Measurements from ENCODE around the gene GIT1.
A peak's percentile ranks its signal among the peaks of the same experiment; 100 is the strongest.

Gene GIT1

DNA sequence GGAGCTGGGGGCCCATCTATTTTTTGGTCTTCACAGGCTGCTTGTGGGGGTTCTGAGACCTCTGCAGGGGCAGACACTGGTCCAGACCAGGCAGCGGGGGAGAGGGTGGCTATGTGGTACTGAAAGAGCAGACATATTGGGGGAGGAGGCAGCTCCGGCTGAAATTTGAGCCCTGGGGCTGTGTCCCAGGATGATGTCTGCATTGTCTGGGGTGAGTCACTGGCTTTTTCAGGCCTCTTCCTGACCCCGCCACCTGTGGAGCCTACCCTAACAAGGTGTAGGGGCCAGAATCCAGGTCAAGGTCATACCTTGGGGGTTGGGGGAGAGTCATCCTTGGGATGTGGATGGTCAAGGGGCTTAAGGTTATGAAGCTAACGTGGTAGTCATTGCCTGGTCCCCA is 30.8 kb upstream of the GIT1 start:
- Mint-ChIP-seq H3K27me3 (peaks cover 5% of the 10 kb centered on the region), H3K27ac (no peak overlapping the region), H3K4me3 (no peak overlapping the region), H3K4me1 (ENCODE audit: low read depth) (peaks cover 64% of the 10 kb centered on the region), H3K36me3 (ENCODE audit: low read depth) (peaks cover 4% of the 10 kb centered on the region), H3K9me3 (no peaks in the 10 kb centered on the region)
- DNase-seq: no peak

DNA sequence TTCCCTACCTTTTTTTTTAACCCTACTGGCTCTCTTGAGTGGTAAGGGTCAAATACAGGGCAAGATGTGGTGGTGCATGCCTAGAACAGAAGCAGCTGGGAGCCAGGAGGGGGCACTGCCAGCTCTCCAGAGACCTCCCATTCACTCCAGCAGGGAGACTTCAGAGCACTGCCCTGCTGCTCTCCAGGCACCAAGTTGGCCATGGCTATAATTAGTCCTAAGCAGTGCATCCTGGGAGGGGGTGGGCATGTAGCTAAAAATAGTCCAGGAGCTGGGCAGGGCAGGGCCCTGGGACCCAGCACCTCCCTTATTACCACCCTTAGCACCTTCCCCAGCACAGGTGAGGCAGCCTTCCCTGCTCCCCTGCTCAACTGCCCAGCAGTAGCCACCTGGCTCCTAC is 29.8 kb upstream of the GIT1 start:
- Mint-ChIP-seq H3K4me3 (no peak overlapping the region), H3K27me3 (peaks cover 5% of the 10 kb centered on the region), H3K36me3 (ENCODE audit: low read depth) (no peaks in the 10 kb centered on the region), H3K9me3 (no peaks in the 10 kb centered on the region), H3K27ac (no peak overlapping the region), H3K4me1 (ENCODE audit: low read depth) (peaks cover 64% of the 10 kb centered on the region)
- no peak for DNase-seq

DNA sequence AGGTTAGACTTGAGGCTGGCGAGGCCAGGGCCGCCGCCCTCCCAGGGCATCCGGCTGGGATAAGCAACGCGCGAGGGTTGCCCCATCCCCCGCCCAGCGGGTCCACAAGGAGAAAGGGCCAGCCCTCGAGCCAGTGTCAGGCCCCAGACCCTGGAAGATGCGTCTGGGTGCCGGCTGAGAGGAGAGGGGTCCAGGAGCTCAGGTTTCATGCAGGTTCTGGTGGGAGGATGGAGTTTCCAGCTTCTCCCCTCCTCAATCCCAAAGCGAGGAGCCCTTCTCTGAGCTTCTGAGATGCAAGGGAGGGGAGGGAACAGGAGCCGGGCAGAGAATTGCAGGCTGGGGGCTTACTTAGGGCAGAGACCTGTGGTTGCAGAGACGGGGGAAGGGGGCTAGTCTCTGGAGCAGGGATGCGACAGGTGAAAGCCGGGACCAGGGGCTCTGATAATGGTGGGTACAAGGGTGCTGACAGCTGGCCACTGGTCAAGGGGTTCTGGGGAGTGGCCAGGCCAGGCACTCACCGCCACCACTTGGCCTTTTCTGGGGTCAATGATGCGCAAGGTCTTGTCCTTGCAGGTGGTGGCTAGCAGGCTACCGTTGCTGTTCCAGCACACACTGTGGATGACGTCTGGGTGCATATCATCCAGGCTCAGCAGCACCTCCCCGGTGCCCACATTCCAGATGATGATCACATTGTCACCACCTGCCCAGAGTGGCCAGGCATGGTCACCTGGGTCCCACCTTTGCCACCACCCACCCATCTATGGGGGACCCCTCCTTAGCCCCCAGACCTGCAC is 29.0 kb upstream of the GIT1 start:
- Mint-ChIP-seq H3K27ac (peak overlapping the region; percentile 14), H3K4me1 (ENCODE audit: low read depth) (peaks cover 63% of the 10 kb centered on the region), H3K27me3 (peaks cover 5% of the 10 kb centered on the region), H3K9me3 (no peaks in the 10 kb centered on the region), H3K36me3 (ENCODE audit: low read depth) (peaks cover 1% of the 10 kb centered on the region), H3K4me3 (peak overlapping the region; percentile 81)
- DNase-seq: no peak

DNA sequence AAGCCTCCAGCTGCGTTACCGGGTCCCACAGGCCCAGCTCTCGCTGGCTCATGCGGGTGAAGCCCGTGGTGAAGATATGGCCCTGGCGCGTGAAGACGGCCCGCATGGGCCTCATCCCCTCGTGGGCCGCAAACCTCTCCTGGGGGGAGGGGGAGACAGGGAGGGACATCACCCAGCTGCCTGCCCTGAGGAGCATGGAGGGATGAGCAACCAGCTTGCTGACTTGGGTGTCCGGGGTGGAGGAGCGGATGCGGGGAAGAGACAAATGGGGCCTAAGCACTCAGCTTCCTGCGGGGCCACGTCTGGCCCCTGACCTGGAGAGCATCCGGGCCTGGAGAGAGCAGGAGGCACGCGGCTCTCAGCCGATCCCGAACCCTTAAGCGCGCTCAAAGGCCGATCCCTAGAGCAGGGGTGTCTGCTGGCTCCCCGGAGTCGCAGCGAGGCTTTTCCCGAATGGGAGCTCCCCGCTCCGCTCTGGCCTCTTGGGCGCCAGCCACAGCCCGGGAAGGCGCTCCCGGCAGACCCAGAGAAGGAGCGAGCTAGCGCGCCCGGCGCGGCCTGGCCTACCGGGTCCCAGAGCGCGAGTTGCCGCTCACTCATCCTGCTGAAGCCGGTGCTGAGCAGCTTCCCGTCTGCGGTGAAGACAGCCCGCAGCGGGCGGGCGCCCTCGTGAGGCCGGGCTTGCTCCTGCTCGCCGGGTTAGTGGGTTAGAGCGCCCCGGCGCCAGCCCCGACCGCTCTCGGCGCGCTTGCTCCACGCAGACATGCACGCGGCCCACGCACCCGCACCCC is 28.2 kb upstream of the GIT1 start:
- peak overlapping the region; percentile 88 for H3K27ac Mint-ChIP-seq
- H3K27me3 Mint-ChIP-seq: peaks cover 5% of the 10 kb centered on the region
- H3K36me3 Mint-ChIP-seq (ENCODE audit: low read depth): peaks cover 4% of the 10 kb centered on the region
- H3K4me3 Mint-ChIP-seq: peak overlapping the region; percentile 81
- H3K4me1 Mint-ChIP-seq (ENCODE audit: low read depth): peaks cover 57% of the 10 kb centered on the region
- no peaks in the 10 kb centered on the region for H3K9me3 Mint-ChIP-seq
- DNase-seq: peak; percentile 93

DNA sequence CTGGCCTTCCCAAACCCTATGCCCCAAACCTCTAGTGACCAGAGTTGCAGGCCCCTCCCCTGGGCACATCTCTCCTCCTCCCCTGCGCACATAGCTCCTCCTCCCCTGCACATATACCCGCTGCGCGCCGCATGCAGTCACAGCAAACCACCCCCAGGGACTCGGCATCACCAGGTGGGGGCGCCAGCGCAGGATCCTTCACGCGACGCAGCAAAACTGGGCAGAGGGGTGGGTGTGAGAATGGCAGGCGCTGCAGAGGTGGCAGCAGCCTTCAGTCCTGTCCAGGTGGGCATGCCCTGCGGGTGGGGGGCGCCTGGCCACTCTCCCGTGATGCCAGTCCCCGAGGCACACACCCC is 27.7 kb upstream of the GIT1 start:
- Mint-ChIP-seq H3K9me3 (no peaks in the 10 kb centered on the region), H3K27me3 (peaks cover 5% of the 10 kb centered on the region), H3K4me3 (peak overlapping the region; percentile 81), H3K4me1 (ENCODE audit: low read depth) (peaks cover 54% of the 10 kb centered on the region), H3K27ac (peak overlapping the region; percentile 88), H3K36me3 (ENCODE audit: low read depth) (peaks cover 5% of the 10 kb centered on the region)
- DNase-seq: peak; percentile 95

DNA sequence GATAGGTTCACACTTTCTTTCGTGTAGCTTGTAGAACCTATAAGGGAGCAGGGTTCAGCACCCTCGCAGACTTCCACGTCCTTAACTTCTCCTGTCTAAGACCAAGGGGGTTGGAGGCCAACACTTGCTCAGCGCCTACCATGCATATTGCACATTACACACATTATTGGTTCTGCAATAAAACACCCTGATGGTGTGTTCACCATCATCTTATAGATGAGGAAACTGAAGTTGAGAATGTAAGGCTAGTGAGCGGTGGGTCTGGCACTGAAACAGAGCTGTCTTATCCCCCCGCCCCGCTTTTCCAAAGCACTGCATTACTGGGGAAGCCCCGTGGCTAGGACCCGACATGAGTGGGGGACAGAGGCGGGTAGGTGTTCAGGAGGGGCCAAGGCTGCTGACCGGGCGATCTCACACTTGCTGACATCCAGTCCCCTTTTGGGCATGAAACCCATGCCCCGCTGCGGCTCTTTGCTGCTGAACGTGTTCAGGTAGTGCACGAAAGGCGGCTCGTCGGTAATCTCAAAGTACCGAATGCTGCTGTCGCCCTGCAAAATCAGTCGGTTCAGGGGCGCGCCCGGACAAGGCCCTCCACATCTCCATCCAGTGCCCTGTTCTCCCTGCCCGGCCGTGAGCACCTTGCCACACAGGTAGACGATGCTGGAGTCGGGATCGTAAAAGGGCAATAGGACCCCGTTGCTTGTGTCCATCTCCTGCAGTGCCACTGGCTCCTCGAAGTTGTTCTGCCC is 27.0 kb upstream of the GIT1 start:
- peak overlapping the region; percentile 52 for H3K27ac Mint-ChIP-seq
- no peak for DNase-seq
- H3K36me3 Mint-ChIP-seq (ENCODE audit: low read depth): peaks cover 5% of the 10 kb centered on the region
- peaks cover 49% of the 10 kb centered on the region for H3K4me1 Mint-ChIP-seq (ENCODE audit: low read depth)
- H3K9me3 Mint-ChIP-seq: no peaks in the 10 kb centered on the region
- peaks cover 5% of the 10 kb centered on the region for H3K27me3 Mint-ChIP-seq
- peak overlapping the region; percentile 81 for H3K4me3 Mint-ChIP-seq

DNA sequence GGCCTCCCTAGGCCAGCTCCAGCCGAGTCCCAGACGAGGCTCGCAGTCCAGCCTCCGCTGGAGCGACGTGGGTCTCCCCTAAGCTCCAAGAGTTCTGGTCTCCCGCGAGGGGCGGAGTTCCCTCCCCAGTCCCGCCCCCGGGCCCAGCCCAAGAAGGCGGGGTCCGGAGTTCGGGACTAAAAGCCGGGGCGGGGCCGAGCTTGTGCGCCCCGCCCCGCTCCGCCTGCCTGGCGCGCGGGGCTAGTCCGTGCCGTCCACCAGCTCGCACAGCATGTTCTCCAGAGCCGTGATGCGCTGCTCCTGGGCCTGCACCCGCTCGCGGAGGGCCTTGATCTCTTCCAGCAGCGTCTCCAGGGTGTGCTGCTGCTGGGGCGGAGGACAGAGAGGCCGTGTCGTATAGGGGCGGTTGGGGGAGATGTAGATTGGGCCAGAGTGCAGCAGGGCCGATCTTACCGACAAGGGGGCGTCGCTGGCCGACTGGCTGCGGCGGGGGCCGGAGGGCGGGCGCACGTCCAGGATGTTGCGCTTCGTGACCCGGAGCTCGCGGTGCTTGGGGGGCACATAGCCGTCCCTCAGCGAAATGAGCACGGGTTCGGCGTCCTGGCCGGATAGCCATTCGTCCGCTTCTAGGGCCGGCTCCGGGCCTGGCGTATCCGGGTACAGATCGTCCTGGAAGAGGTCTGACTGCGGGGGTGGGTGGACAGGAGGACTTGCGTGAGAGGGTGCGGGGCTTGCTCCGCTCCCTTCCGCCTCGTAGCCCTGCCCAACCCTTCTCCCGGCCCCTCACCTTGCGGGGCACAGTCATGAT is 26.2 kb upstream of the GIT1 start:
- peak overlapping the region; percentile 69 for H3K27ac Mint-ChIP-seq
- peak overlapping the region; percentile 81 for H3K4me3 Mint-ChIP-seq
- peaks cover 5% of the 10 kb centered on the region for H3K27me3 Mint-ChIP-seq
- H3K9me3 Mint-ChIP-seq: no peaks in the 10 kb centered on the region
- H3K4me1 Mint-ChIP-seq (ENCODE audit: low read depth): peaks cover 44% of the 10 kb centered on the region
- H3K36me3 Mint-ChIP-seq (ENCODE audit: low read depth): peaks cover 6% of the 10 kb centered on the region
- DNase-seq: peak; percentile 92

DNA sequence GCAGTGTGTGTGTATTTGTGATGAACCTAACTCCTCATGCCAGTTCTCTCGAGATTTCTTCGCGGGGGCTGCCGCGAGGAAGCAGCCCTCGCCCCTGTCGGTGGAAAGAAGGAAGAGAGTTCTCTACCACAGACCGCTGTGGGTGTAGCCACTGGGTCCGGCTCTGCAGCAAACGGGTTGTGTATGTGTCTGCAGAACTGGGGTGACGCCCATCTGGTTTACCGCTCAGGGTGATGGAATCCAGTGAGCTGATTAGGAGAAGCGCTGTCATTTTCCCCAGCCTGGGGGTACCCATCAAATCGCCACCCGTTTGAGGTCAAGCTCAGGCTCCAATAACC is 25.6 kb upstream of the GIT1 start:
- Mint-ChIP-seq H3K4me3 (peak overlapping the region; percentile 81), H3K27ac (peak overlapping the region; percentile 58), H3K27me3 (peaks cover 5% of the 10 kb centered on the region), H3K36me3 (ENCODE audit: low read depth) (peaks cover 9% of the 10 kb centered on the region), H3K9me3 (no peaks in the 10 kb centered on the region), H3K4me1 (ENCODE audit: low read depth) (peaks cover 44% of the 10 kb centered on the region)
- no peak for DNase-seq

DNA sequence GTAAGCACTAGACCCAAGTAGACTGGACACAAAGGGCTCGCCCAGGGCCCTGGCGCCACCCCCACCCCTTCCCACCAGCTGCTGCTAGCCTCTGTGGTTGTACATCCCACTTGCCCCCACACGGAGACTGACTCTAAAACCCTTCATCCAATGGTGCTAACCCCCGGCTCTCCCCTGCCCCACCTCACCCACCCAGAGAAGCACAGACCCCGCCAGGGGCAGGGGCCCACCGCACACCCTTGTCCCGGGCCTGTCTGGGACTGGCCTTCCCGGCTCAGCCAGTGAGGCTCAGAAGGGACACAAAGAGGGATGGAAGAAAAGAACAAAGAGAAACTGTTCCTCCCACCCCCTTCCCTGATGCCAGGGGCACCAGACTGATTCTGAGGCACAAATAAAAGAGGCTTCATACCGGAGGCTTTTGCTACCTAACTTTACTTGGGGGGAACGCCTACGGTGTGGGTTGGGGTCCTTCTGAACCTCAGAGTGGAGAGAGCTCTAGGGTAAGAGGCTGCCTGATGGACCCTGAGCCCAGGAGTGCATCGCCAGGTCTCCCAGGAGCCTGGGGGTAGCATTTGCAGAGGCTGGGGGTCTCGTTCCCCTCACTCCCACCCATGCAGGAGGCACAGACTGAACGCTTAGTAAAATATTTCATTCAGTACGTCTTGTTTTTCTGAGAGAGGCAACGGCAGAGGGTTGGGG is 25.1 kb upstream of the GIT1 start:
- Mint-ChIP-seq H3K36me3 (ENCODE audit: low read depth) (peaks cover 11% of the 10 kb centered on the region), H3K9me3 (no peaks in the 10 kb centered on the region), H3K27ac (no peak overlapping the region), H3K4me3 (peak overlapping the region; percentile 81), H3K4me1 (ENCODE audit: low read depth) (peaks cover 44% of the 10 kb centered on the region), H3K27me3 (peaks cover 5% of the 10 kb centered on the region)
- DNase-seq: no peak

DNA sequence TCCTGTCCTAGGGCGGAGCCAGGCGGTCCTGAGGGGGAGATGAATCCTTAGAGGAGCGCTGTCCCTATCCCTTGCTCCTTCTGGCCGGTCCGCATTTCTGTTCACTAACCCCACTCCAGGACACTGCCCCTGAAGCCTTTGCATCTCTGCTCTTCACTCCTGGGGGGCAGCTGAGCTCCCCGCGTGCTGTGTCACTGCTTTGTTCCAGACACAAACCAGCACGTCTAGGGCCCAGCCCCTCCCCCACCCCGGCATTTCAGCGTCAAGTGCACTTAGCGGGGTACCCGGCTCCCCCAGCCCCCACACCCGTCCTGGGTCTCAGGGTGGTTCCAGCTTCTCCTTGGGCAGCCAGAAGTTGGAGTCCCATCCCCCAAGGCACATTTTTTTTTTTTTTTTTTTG is 24.4 kb upstream of the GIT1 start:
- Mint-ChIP-seq H3K27me3 (peaks cover 5% of the 10 kb centered on the region), H3K4me1 (ENCODE audit: low read depth) (peaks cover 44% of the 10 kb centered on the region), H3K4me3 (no peak overlapping the region), H3K36me3 (ENCODE audit: low read depth) (peaks cover 16% of the 10 kb centered on the region), H3K27ac (no peak overlapping the region), H3K9me3 (no peaks in the 10 kb centered on the region)
- DNase-seq: no peak

DNA sequence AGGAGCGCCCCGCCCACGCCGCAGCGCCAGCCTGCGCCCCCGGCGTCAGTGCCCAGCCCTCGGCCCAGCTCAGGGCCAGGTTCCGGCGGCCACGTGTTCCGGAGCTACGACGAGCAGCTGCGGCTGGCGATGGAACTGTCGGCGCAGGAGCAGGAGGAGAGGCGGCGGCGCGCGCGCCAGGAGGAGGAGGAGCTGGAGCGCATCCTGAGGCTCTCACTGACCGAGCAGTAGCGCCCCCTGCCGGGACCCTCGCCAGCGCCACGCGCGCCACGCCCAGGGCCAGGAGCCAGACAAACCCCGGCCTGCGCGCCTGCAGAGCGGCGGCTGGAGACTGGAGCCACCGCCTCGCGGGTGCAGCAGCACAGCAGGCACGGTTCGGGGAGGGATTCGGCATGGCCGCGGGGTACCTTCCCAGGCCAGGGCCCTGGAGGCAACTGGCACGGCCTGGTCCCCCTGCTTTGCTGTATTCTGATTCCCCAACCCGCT is 23.9 kb upstream of the GIT1 start:
- Mint-ChIP-seq H3K27ac (no peak overlapping the region), H3K9me3 (no peaks in the 10 kb centered on the region), H3K4me1 (ENCODE audit: low read depth) (peaks cover 44% of the 10 kb centered on the region), H3K27me3 (peaks cover 5% of the 10 kb centered on the region), H3K36me3 (ENCODE audit: low read depth) (peaks cover 16% of the 10 kb centered on the region), H3K4me3 (no peak overlapping the region)
- DNase-seq: peak; percentile 99

DNA sequence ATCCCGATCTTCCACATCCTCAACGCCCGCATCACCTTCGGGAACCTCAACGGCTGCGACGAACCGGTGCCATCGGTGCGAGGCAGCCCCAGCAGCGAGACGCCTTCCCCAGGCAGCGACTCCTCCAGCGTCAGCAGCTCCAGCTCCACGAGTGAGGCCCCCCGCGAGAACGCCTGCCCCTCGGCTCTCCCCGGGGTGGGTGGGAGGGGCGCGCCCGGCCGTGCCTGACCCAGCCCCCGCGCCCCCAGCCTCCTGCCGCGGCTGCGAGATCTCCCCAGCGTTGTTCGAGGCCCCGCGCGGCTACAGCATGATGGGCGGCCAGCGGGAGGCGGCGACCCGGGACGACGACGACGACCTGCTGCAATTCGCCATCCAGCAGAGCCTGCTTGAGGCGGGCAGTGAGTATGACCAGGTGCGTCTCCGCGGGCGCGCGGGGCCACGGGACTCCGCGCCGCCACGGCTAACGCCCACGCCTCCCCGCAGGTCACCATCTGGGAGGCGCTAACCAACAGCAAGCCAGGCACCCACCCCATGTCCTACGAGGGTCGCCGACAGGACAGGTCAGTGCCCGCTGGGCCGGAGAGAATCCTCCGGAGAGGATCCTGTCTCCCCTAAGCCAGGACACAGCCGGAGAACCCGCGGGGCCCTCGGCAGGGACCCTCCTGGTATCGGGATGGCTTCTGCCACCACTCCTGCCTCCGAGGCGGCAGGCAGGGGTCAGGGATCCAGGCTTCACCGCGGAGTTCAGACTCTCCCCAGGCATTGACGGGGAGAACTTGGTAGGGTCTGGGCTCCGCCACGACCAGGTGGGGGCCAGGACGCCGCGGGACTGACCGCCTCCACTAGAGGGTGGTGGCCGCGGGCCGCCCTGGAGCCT is 23.2 kb upstream of the GIT1 start:
- Mint-ChIP-seq H3K36me3 (ENCODE audit: low read depth) (peaks cover 16% of the 10 kb centered on the region), H3K9me3 (no peaks in the 10 kb centered on the region), H3K4me3 (no peak overlapping the region), H3K4me1 (ENCODE audit: low read depth) (peaks cover 41% of the 10 kb centered on the region), H3K27ac (no peak overlapping the region), H3K27me3 (peaks cover 5% of the 10 kb centered on the region)
- no peak for DNase-seq

DNA sequence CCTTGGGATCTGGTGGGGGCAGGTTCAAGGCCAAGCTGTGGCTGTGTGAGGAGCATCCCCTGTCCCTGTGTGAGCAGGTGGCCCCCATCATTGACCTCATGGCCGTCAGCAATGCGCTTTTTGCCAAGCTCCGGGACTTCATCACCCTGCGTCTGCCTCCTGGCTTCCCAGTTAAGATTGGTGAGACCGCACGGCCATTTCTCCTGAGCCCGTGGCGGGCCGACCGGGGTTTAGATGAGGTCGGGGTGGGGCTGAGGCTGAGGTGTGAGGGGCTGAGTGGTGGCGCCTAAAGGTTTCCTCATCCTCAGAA is 22.6 kb upstream of the GIT1 start:
- Mint-ChIP-seq H3K4me3 (no peak overlapping the region), H3K36me3 (ENCODE audit: low read depth) (peaks cover 16% of the 10 kb centered on the region), H3K27ac (no peak overlapping the region), H3K9me3 (no peaks in the 10 kb centered on the region), H3K27me3 (peaks cover 4% of the 10 kb centered on the region), H3K4me1 (ENCODE audit: low read depth) (peaks cover 35% of the 10 kb centered on the region)
- no peak for DNase-seq
